Measurements from ENCODE around the gene ADH7. TPM values are rescaled to one million over a fixed set of nuclear protein-coding genes. Genes with fewer than 3 reads are reported as not detected.

The ADH7 gene
- total and polyA plus RNA-seq, 2 of the 4 experiments (the other 2 are of a cell fraction) = not detected

- intact Hi-C loops (cut with micrococcal nuclease) = loop anchor here (5.0 to 10.0 kb wide), 2 partner anchors 338 to 1004 kb away; no protein-coding TSS in a partner anchor
- H2BK15ac ChIP-seq (ENCODE audit: low read depth, low read length) = no peak overlapping the region
- H3K36me3 ChIP-seq (ENCODE audit: control insufficient read depth, insufficient read depth, low read length) = no peaks in the 10 kb centered on the region
- in situ Hi-C loops (cut with MboI; ENCODE audit: low sequenced_read_pairs) = no loop called here
- H3K4ac ChIP-seq (ENCODE audit: low read depth, low read length) = no peak overlapping the region
- peak; percentile 15 for DNase-seq
- dilution Hi-C loops (cut with HindIII; ENCODE audit: low sequenced_read_pairs, unreplicated experiment) = no loop called here
- no peak overlapping the region for H3K14ac ChIP-seq (replicated peaks; ENCODE audit: low read depth, low read length)
- H3K9ac ChIP-seq (ENCODE audit: low read depth, low read length) = no peak overlapping the region
- no peaks in the 10 kb centered on the region for H3K27me3 ChIP-seq (ENCODE audit: control insufficient read depth, insufficient read depth, low read length)
- no peaks in the 10 kb centered on the region for H3K9me3 ChIP-seq (ENCODE audit: control insufficient read depth, insufficient read depth, low read length)
- no peak overlapping the region for H4K8ac ChIP-seq (ENCODE audit: low read depth in 2 of 2, low read length in 2 of 2)
- POLR2A ChIA-PET (ENCODE audit: unreplicated experiment) = no interaction called here
- BruUV-seq (replicated peaks) = no TSS peak
- CTCF ChIA-PET = no interaction called here
- H3K23ac ChIP-seq (ENCODE audit: low read depth, low read length) = no peak overlapping the region
- no peaks in the 10 kb centered on the region for H3K79me1 ChIP-seq (ENCODE audit: low read depth in 1 of 2, low read length in 2 of 2)
- H4K5ac ChIP-seq (ENCODE audit: low read depth, low read length) = no peak overlapping the region
- H2AFZ ChIP-seq (replicated peaks; ENCODE audit: low read length, poor library complexity) = no peak overlapping the region
- TF ChIP-seq RAD21 (IDR thresholded peaks at IDR 0.05; ENCODE audit: low read length) = no peak
- no peak for TF ChIP-seq NFE2L2 (IDR thresholded peaks at IDR 0.05; ENCODE audit: low read depth, low read length)
- no peak for TF ChIP-seq RFX5 (IDR thresholded peaks at IDR 0.05; ENCODE audit: low read depth, low read length)
- TF ChIP-seq SMC3 (IDR thresholded peaks at IDR 0.05; ENCODE audit: low read depth, low read length) = no peak
- no peak for TF ChIP-seq POLR2A (IDR thresholded peaks at IDR 0.05; ENCODE audit: low read depth, low read length)
- no peak for TF ChIP-seq CEBPB (IDR thresholded peaks at IDR 0.05; ENCODE audit: low read depth, low read length)
- no peak for TF ChIP-seq ELK1 (IDR thresholded peaks at IDR 0.05; ENCODE audit: borderline replicate concordance, low read depth, low read length)
- no peak for TF ChIP-seq MAFK (IDR thresholded peaks at IDR 0.05; ENCODE audit: low read depth, low read length)
- TF ChIP-seq CHD1 (IDR thresholded peaks at IDR 0.05; ENCODE audit: low read depth, low read length) = no peak
- no peak for TF ChIP-seq MAZ (IDR thresholded peaks at IDR 0.05; ENCODE audit: borderline replicate concordance, low read depth, low read length)
- no peak for TF ChIP-seq FOS (IDR thresholded peaks at IDR 0.05; ENCODE audit: low read depth, low read length)
- TF ChIP-seq, protein P1, sequence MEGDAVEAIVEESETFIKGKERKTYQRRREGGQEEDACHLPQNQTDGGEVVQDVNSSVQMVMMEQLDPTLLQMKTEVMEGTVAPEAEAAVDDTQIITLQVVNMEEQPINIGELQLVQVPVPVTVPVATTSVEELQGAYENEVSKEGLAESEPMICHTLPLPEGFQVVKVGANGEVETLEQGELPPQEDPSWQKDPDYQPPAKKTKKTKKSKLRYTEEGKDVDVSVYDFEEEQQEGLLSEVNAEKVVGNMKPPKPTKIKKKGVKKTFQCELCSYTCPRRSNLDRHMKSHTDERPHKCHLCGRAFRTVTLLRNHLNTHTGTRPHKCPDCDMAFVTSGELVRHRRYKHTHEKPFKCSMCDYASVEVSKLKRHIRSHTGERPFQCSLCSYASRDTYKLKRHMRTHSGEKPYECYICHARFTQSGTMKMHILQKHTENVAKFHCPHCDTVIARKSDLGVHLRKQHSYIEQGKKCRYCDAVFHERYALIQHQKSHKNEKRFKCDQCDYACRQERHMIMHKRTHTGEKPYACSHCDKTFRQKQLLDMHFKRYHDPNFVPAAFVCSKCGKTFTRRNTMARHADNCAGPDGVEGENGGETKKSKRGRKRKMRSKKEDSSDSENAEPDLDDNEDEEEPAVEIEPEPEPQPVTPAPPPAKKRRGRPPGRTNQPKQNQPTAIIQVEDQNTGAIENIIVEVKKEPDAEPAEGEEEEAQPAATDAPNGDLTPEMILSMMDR (conservative IDR thresholded peaks at IDR 0.05; ENCODE audit: low read depth, low read length) = no peak
- TF ChIP-seq RCOR1 (IDR thresholded peaks at IDR 0.05; ENCODE audit: insufficient replicate concordance, low read length) = no peak
- H3K9me1 ChIP-seq (ENCODE audit: insufficient read depth, low read length) = no peaks in the 10 kb centered on the region
- H2AK5ac ChIP-seq (ENCODE audit: low read depth, low read length) = no peak overlapping the region
- no peak overlapping the region for H2AK9ac ChIP-seq (replicated peaks; ENCODE audit: low read depth, low read length, poor library complexity)
- H3K4me2 ChIP-seq (ENCODE audit: low read depth, low read length) = no peak overlapping the region
- H3K4me3 ChIP-seq (ENCODE audit: insufficient read depth, low read depth, low read length) = no peak overlapping the region
- no CpG with 5 or more reads among the region's 1 CpG for WGBS, 2 experiments (ENCODE audit: extremely low coverage in 2 of 2, insufficient read length in 1 of 2)
- no peak overlapping the region for H3K27ac ChIP-seq (ENCODE audit: insufficient read depth, low read length)
- no peak overlapping the region for H3K56ac ChIP-seq (ENCODE audit: extremely low read depth, insufficient read depth, low read length)
- H3K18ac ChIP-seq (ENCODE audit: low read depth, low read length) = no peak overlapping the region
- no peak overlapping the region for H2BK5ac ChIP-seq (ENCODE audit: low read depth, low read length, poor library complexity, severe bottlenecking)
- no peak overlapping the region for H4K91ac ChIP-seq (ENCODE audit: insufficient read depth, low read depth, low read length)
- no peak overlapping the region for H2BK20ac ChIP-seq (ENCODE audit: low read depth, low read length)
- H3K4me1 ChIP-seq (ENCODE audit: control insufficient read depth, insufficient read depth, low read length) = no peaks in the 10 kb centered on the region
- H2BK120ac ChIP-seq (ENCODE audit: low read depth, low read length) = no peak overlapping the region
- no peaks in the 10 kb centered on the region for H4K20me1 ChIP-seq (ENCODE audit: insufficient read depth, low read length)
- peak; percentile 49 for ATAC-seq (ENCODE audit: low read depth)
Measured at GRCh38 chr4:99468889-99469288, 33.7 kb upstream of the ADH7 start.
